HCT116 (cell line): ENCODE measurements around the gene IMMP2L.

Experiments used
- CEBPB ChIP-seq: IDR thresholded peaks from 2 replicates; pipeline ENCODE4 v1.6.1; 2012; ENCODE audit warnings: low read depth
- CTCF ChIP-seq, 3 experiments: fragments of 200-600 bp in 1 of 3; sonication (generic) in 1 of 3; IDR thresholded peaks in 2 of 3; conservative IDR thresholded peaks in 1 of 3; 2 replicates each; pipeline ENCODE4 v1.5.1; 2012 to 2017; ENCODE audit warnings: low read depth in 2 of 3, low read length in 2 of 3, antibody characterized with exemption in 1 of 3, borderline replicate concordance in 1 of 3, control low read depth in 1 of 3, mild to moderate bottlenecking in 1 of 3, mixed read lengths in 1 of 3, mixed run types in 1 of 3, moderate library complexity in 1 of 3; ENCODE audit not compliant: insufficient read depth in 1 of 3
- POLR2A ChIP-seq: IDR thresholded peaks from 2 replicates; pipeline ENCODE4 v1.7.0; 2011; ENCODE audit warnings: borderline replicate concordance; ENCODE audit not compliant: insufficient read depth, insufficient read length; ENCODE audit errors: extremely low read depth
- POLR2AphosphoS5 ChIP-seq: IDR thresholded peaks from 2 replicates; pipeline ENCODE4 v1.6.1; 2011; ENCODE audit warnings: mild to moderate bottlenecking, low read depth, low read length, moderate library complexity
- SP1 ChIP-seq: IDR thresholded peaks from 2 replicates; pipeline ENCODE4 v1.6.1; 2012; ENCODE audit warnings: low read depth
- ZNF274 ChIP-seq: fragments of 200-500 bp; sonication (Bioruptor generic); IDR thresholded peaks from 2 replicates; pipeline ENCODE4 v1.6.1; 2014; ENCODE audit warnings: mild to moderate bottlenecking, low read depth, low read length, inconsistent platforms

- no peak for TF ChIP-seq ZNF274
- TF ChIP-seq SP1, result no peak
- TF ChIP-seq CTCF (IDR thresholded peaks at IDR 0.05 in 2 of 3, conservative IDR thresholded peaks at IDR 0.05 in 1 of 3; ENCODE audit: borderline replicate concordance in 1 of 3, insufficient read depth in 1 of 3, low read depth in 2 of 3, low read length in 2 of 3), result no peak
- TF ChIP-seq CEBPB, result no peak
- TF ChIP-seq POLR2A, result no peak
- no peak for TF ChIP-seq POLR2AphosphoS5
Measured at GRCh38 chr7:111108496-111108895, 453.8 kb downstream of the IMMP2L start.
